A549 (cell line): ENCODE data around the gene UBQLN1. TPM values are rescaled to one million over a fixed set of nuclear protein-coding genes. Genes with fewer than 3 reads are reported as not detected.

Source experiments
- ATAC-seq, 2 experiments: fragments of 200-7000 bp in 1 of 2; fragments of >200 bp in 1 of 2; cut with Nextera tagmentation in 1 of 2; cut with Tn5 transposase in 1 of 2; 3 replicates each; pipeline versions ENCODE4 v1.8.0 to v1.9.1; 2018 to 2020; ENCODE audit warnings: mild to moderate bottlenecking in 1 of 2, moderate library complexity in 1 of 2
- CTCF ChIA-PET: fragments of 300-600 bp; sonication (Branson Sonifier 250); formaldehyde crosslinking; extraction: SDS; loops from one replicate; lab custom pipeline; 2021; ENCODE audit warnings: antibody characterized with exemption, inconsistent platforms; lab: Yijun Ruan, JAX
- POLR2A ChIA-PET: fragments of 350-600 bp; formaldehyde crosslinking; extraction: SDS; loops from one replicate; lab custom pipeline; 2021; ENCODE audit warnings: antibody characterized with exemption, inconsistent platforms; lab: Yijun Ruan, JAX
- DNase-seq, 2 experiments: peaks; one replicate each; pipeline versions ENCODE4 v3.0.0 to v3.0.0-alpha.2; 2011 to 2016; ENCODE audit warnings: low read depth in 1 of 2, low spot score in 1 of 2
- FAIRE-seq: peaks from 2 replicates; lab custom pipeline; 2011; peaks lifted over from hg19 to GRCh38; lab: Jason Lieb, UNC
- H3K27ac ChIP-seq, 2 experiments: fragments of >200 bp; sonication (Bioruptor Twin); formaldehyde crosslinking; 3 replicates each; pipeline ENCODE4 v1.5.1; 2016 to 2017
- H3K4me1 ChIP-seq: fragments of >200 bp; sonication (Bioruptor Twin); formaldehyde crosslinking; 3 replicates; pipeline ENCODE4 v1.6.1; 2016
- H3K4me2 ChIP-seq: fragments of >200 bp; sonication (Bioruptor Twin); formaldehyde crosslinking; 3 replicates; pipeline ENCODE4 v1.6.1; 2016
- H3K4me3 ChIP-seq: fragments of >200 bp; sonication (Bioruptor Twin); formaldehyde crosslinking; 3 replicates; pipeline ENCODE4 v1.5.1; 2016
- H3K9me3 ChIP-seq: fragments of >200 bp; sonication (Bioruptor Twin); formaldehyde crosslinking; 3 replicates; pipeline ENCODE4 v1.6.1; 2016
- BCL3 ChIP-seq: fragments of >200 bp; sonication (Bioruptor Twin); formaldehyde crosslinking; IDR thresholded peaks from 3 replicates; pipeline ENCODE4 v1.6.1; 2016
- CBX2 ChIP-seq: fragments of 200-600 bp; sonication (generic); IDR thresholded peaks from 2 replicates; pipeline ENCODE4 v1.6.1; 2016; ENCODE audit warnings: low read depth, mild to moderate bottlenecking, borderline replicate concordance
- CBX8 ChIP-seq: fragments of 200-600 bp; sonication (generic); IDR thresholded peaks from 2 replicates; pipeline ENCODE4 v1.6.1; 2016
- CEBPB ChIP-seq, 2 experiments: fragments of >200 bp in 1 of 2; sonication (Bioruptor Twin) in 1 of 2; formaldehyde crosslinking in 1 of 2; IDR thresholded peaks; 2 replicates each; pipeline ENCODE4 v1.6.1; 2012 to 2016
- E2F6 ChIP-seq: IDR thresholded peaks from 2 replicates; pipeline ENCODE4 v1.6.1; 2012; ENCODE audit warnings: low read depth, borderline replicate concordance
- ELK1 ChIP-seq: fragments of 150-350 bp; IDR thresholded peaks from 2 replicates; pipeline ENCODE4 v1.6.1; 2014; ENCODE audit warnings: low read depth, mild to moderate bottlenecking, low read length
- HDAC2 ChIP-seq: fragments of 200-600 bp; sonication (generic); IDR thresholded peaks from 2 replicates; pipeline ENCODE4 v1.6.1; 2016
- MAX ChIP-seq: IDR thresholded peaks from 2 replicates; pipeline ENCODE4 v1.6.1; 2012
- MYC ChIP-seq: IDR thresholded peaks from 2 replicates; pipeline ENCODE4 v1.6.1; 2012; ENCODE audit warnings: mild to moderate bottlenecking, inconsistent platforms, low read length, improper control_type of control experiment, borderline replicate concordance
- PHF8 ChIP-seq: fragments of 200-600 bp; sonication (generic); IDR thresholded peaks from 2 replicates; pipeline ENCODE4 v1.6.1; 2016; ENCODE audit warnings: low read depth, mild to moderate bottlenecking, antibody characterized with exemption, moderate library complexity, borderline replicate concordance
- POLR2A ChIP-seq: IDR thresholded peaks from 2 replicates; pipeline ENCODE4 v1.6.1; 2012; ENCODE audit warnings: mild to moderate bottlenecking, low read length
- POLR2AphosphoS2 ChIP-seq: conservative IDR thresholded peaks from 2 replicates; pipeline ENCODE4 v1.6.1; 2012; ENCODE audit warnings: low read length, improper control_type of control experiment, inconsistent platforms
- RARB ChIP-seq: fragments of 250-450 bp; sonication (Bioruptor Pico); IDR thresholded peaks from 2 replicates; pipeline ENCODE4 v1.8.0; 2021; ENCODE audit warnings: mild to moderate bottlenecking, moderate library complexity
- RFX5 ChIP-seq: fragments of 450-650 bp; IDR thresholded peaks from 2 replicates; pipeline ENCODE4 v1.7.1; 2014; ENCODE audit warnings: antibody characterized with exemption, mild to moderate bottlenecking, moderate library complexity
- RNF2 ChIP-seq: fragments of 200-600 bp; sonication (generic); IDR thresholded peaks from 2 replicates; pipeline ENCODE4 v1.6.1; 2016; ENCODE audit warnings: low read depth, mild to moderate bottlenecking, antibody characterized with exemption, moderate library complexity, borderline replicate concordance
- ZC3H11A ChIP-seq: fragments of 450-650 bp; IDR thresholded peaks from 2 replicates; pipeline ENCODE4 v1.6.1; 2014; ENCODE audit warnings: antibody characterized with exemption, mild to moderate bottlenecking
- ZFP36 ChIP-seq: fragments of 450-650 bp; IDR thresholded peaks from 2 replicates; pipeline ENCODE4 v1.6.1; 2014; ENCODE audit warnings: borderline replicate concordance; ENCODE audit not compliant: partially characterized antibody
- WGBS: methylation state at CpG from one replicate; pipeline ENCODE4 v1.1.6; 2017; ENCODE audit errors: missing lambda C conversion rate; 5-methylcytosine and 5-hydroxymethylcytosine counted together
- polyA plus RNA-seq, 4 experiments: library from polyadenylated mRNA; depleted of rRNA in 3 of 4; stranded (reverse); fragments of >200 nt; fragmentation: RNase III in 1 of 4; extraction: RNeasy Plus Mini Kit Qiagen cat#74134 plus additional on column Dnase treatment in 1 of 4; gene quantifications; 2 replicates in 3 of 4; 3 replicates in 1 of 4; pipeline ENCODE4 v1.2.3, GENCODE V29; 2011 to 2017
- TF ChIP-seq, protein P1 (sequence below): fragments of >200 bp; sonication (Bioruptor Twin); formaldehyde crosslinking; IDR thresholded peaks from 2 replicates; pipeline ENCODE4 v1.6.1; 2016
- TF ChIP-seq, protein P2 (sequence below): fragments of 250-450 bp; sonication (Bioruptor Pico); IDR thresholded peaks from 2 replicates; pipeline ENCODE4 v1.5.0; 2021; ENCODE audit warnings: mild to moderate bottlenecking, moderate library complexity, borderline replicate concordance
- TF ChIP-seq, protein P3 (sequence below): fragments of 250-450 bp; sonication (Bioruptor Pico); IDR thresholded peaks from 2 replicates; pipeline ENCODE4 v1.5.0; 2020; ENCODE audit warnings: low read depth, mild to moderate bottlenecking, moderate library complexity

Gene UBQLN1
- polyA plus RNA-seq, 2 of the 4 experiments (the other 2 are of a cell fraction): 93.5 to 187 TPM

DNA sequence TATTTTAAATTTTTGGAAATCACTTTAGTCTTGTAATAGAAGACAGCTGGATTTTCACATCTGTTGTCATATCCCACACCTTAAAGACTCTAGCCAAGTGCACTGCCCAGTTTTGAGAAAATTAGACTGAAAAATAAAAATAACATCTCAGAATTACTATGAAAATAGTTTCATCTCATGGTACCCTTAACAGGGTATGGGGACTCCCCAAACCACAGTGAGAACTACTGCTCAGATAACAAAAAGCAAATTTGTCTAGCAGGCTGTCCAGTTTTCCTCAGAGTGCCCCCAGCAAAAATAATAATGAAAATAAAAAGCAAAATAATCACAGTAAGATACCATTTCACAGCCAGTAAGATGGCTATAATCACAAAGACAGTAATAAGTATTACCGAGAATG lies 6.5 kb downstream of the UBQLN1 start:
- FAIRE-seq (no peak), ATAC-seq (no peak), DNase-seq (no peak)
- Histone ChIP-seq H3K27ac (no peak overlapping the region), H3K4me1 (peaks cover 22% of the 10 kb centered on the region; the same call in 2 of the 3 replicates), H3K4me2 (peak overlapping the region; percentile 27; the same call in 2 of the 3 replicates), H3K4me3 (no peak overlapping the region), H3K9me3 (no peaks in the 10 kb centered on the region)
- WGBS: 98% methylated on average over 1 of the region's 1 CpG
- ChIA-PET CTCF (interaction anchor here (2.0 kb wide), 1 partner anchor 13 kb away, joined by 7 read pairs; no protein-coding TSS in a partner anchor), POLR2A (no interaction called here)
- no peak for TF ChIP-seq HDAC2
- TF ChIP-seq POLR2A: no peak
- no peak for TF ChIP-seq RARB (CRISPR knock-in tag)
- no peak for TF ChIP-seq CEBPB (IDR thresholded peaks at IDR 0.05)
- TF ChIP-seq ZFP36: no peak
- no peak for TF ChIP-seq RFX5
- no peak for TF ChIP-seq ZC3H11A
- no peak for TF ChIP-seq MYC
- TF ChIP-seq ELK1: no peak
- TF ChIP-seq RNF2: no peak
- TF ChIP-seq CBX2: no peak
- no peak for TF ChIP-seq POLR2AphosphoS2
- TF ChIP-seq MAX: no peak
- no peak for TF ChIP-seq CBX8
- TF ChIP-seq, protein P1, sequence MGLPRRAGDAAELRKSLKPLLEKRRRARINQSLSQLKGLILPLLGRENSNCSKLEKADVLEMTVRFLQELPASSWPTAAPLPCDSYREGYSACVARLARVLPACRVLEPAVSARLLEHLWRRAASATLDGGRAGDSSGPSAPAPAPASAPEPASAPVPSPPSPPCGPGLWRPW: no peak
- TF ChIP-seq E2F6: no peak
- TF ChIP-seq PHF8: no peak
- TF ChIP-seq, protein P2, sequence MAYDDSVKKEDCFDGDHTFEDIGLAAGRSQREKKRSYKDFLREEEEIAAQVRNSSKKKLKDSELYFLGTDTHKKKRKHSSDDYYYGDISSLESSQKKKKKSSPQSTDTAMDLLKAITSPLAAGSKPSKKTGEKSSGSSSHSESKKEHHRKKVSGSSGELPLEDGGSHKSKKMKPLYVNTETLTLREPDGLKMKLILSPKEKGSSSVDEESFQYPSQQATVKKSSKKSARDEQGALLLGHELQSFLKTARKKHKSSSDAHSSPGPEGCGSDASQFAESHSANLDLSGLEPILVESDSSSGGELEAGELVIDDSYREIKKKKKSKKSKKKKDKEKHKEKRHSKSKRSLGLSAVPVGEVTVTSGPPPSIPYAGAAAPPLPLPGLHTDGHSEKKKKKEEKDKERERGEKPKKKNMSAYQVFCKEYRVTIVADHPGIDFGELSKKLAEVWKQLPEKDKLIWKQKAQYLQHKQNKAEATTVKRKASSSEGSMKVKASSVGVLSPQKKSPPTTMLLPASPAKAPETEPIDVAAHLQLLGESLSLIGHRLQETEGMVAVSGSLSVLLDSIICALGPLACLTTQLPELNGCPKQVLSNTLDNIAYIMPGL: no peak

DNA sequence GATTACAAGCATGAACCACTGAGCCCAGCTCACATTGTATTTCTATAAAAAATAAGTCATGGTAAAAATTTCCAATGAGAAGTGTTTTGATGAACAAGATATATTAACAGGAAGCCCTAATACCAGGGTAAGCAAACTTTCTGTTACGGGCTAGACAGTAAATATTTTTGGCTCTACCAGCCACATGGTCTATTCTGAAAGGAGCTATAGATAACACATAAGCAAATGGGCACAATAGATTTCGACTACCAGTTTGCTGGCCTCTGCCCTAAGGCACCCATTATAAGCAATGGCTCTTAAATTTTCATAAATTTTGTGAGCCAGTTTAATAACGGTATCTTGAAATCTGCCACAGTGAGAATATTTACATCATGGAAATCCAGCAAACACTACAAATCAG lies 8.1 kb downstream of the UBQLN1 start:
- no peak overlapping the region for H3K27ac ChIP-seq
- no peaks in the 10 kb centered on the region for H3K9me3 ChIP-seq
- 94% methylated on average over 3 of the region's 3 CpGs for WGBS
- CTCF ChIA-PET: interaction anchor here (1.0 to 2.0 kb wide), 2 partner anchors 11 to 50 kb away, joined by 3 to 7 read pairs; no protein-coding TSS in a partner anchor
- peaks cover 18% of the 10 kb centered on the region; the same call in 2 of the 3 replicates for H3K4me1 ChIP-seq
- TF ChIP-seq BCL3: no peak
- TF ChIP-seq, protein P3, sequence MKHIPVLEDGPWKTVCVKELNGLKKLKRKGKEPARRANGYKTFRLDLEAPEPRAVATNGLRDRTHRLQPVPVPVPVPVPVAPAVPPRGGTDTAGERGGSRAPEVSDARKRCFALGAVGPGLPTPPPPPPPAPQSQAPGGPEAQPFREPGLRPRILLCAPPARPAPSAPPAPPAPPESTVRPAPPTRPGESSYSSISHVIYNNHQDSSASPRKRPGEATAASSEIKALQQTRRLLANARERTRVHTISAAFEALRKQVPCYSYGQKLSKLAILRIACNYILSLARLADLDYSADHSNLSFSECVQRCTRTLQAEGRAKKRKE (CRISPR knock-in tag): no peak
- no peak overlapping the region for H3K4me3 ChIP-seq
- DNase-seq (no peak), FAIRE-seq (no peak), ATAC-seq (no peak)
- POLR2A ChIA-PET: interaction anchor here (0.9 kb wide), 1 partner anchor 9 kb away, joined by 3 read pairs; the partner anchor contains the start of gene UBQLN1
- H3K4me2 ChIP-seq: no peak overlapping the region
